ENCODE results near the gene ASIP. TPM values are rescaled to one million over a fixed set of nuclear protein-coding genes. Genes with fewer than 3 reads are reported as not detected.
A peak's percentile ranks its signal among the peaks of the same experiment; 100 is the strongest.

Gene ASIP
- total and polyA plus RNA-seq, 2 of the 13 experiments (the other 11 are each of a cell fraction or from before 2014, with no cell fraction given), result not detected

DNA sequence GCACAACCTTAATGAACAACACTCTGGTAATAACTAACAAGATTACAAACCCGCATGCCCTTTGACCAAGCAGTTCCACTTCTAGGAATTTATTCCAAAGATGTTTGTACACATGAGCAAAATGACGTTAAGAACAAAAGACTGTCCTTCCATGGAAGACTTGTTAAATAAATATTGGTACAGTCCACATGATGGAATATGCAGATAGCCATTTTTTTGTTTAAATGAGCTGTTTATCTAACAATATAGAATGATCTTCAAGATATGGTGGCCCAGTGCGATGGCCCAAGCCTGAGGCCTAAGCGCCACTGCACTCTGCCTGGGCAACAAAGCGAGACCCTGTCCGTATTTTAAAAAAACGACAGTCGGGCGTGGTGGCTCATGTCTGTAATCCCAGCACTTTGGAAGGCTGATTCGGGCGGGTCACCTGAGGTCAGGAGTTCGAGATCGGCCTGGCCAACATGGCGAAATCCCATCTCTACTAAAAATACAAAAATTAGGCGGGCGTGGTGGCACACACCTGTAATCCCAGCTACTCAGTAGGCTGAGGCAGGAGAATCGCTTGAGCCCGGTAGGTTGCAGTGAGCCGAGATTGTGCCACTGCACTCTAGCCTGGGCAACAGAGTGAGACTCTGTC lies 69.4 kb downstream of the ASIP start (continued):
- TF ChIP-seq, protein P1, sequence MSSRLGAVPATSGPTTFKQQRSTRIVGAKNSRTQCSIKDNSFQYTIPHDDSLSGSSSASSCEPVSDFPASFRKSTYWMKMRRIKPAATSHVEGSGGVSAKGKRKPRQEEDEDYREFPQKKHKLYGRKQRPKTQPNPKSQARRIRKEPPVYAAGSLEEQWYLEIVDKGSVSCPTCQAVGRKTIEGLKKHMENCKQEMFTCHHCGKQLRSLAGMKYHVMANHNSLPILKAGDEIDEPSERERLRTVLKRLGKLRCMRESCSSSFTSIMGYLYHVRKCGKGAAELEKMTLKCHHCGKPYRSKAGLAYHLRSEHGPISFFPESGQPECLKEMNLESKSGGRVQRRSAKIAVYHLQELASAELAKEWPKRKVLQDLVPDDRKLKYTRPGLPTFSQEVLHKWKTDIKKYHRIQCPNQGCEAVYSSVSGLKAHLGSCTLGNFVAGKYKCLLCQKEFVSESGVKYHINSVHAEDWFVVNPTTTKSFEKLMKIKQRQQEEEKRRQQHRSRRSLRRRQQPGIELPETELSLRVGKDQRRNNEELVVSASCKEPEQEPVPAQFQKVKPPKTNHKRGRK (CRISPR knock-in tag; IDR thresholded peaks at IDR 0.05), result no peak
- TF ChIP-seq, protein P2, sequence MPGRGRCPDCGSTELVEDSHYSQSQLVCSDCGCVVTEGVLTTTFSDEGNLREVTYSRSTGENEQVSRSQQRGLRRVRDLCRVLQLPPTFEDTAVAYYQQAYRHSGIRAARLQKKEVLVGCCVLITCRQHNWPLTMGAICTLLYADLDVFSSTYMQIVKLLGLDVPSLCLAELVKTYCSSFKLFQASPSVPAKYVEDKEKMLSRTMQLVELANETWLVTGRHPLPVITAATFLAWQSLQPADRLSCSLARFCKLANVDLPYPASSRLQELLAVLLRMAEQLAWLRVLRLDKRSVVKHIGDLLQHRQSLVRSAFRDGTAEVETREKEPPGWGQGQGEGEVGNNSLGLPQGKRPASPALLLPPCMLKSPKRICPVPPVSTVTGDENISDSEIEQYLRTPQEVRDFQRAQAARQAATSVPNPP (CRISPR knock-in tag; IDR thresholded peaks at IDR 0.05), result no peak
- TF ChIP-seq U2AF1 (optimal IDR thresholded peaks at IDR 0.05; ENCODE audit: low read depth, low read length), result no peak
- TF ChIP-seq MXD4 (CRISPR knock-in tag; IDR thresholded peaks at IDR 0.05), result peak; percentile 68; the same call in 1 of the 2 replicates
- TF ChIP-seq IKZF1 (IDR thresholded peaks at IDR 0.05), result no peak
- no peak for TF ChIP-seq SOX6 (IDR thresholded peaks at IDR 0.05)
- TF ChIP-seq SOX6 (CRISPR knock-in tag; IDR thresholded peaks at IDR 0.05), result peak; percentile 98
- TF ChIP-seq, protein P3, sequence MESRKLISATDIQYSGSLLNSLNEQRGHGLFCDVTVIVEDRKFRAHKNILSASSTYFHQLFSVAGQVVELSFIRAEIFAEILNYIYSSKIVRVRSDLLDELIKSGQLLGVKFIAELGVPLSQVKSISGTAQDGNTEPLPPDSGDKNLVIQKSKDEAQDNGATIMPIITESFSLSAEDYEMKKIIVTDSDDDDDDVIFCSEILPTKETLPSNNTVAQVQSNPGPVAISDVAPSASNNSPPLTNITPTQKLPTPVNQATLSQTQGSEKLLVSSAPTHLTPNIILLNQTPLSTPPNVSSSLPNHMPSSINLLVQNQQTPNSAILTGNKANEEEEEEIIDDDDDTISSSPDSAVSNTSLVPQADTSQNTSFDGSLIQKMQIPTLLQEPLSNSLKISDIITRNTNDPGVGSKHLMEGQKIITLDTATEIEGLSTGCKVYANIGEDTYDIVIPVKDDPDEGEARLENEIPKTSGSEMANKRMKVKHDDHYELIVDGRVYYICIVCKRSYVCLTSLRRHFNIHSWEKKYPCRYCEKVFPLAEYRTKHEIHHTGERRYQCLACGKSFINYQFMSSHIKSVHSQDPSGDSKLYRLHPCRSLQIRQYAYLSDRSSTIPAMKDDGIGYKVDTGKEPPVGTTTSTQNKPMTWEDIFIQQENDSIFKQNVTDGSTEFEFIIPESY (CRISPR knock-in tag; IDR thresholded peaks at IDR 0.05), result no peak
- no peak; the same call in 1 of the 2 replicates for TF ChIP-seq NFKBIZ (CRISPR knock-in tag; IDR thresholded peaks at IDR 0.05)
- TF ChIP-seq HHEX (CRISPR knock-in tag; IDR thresholded peaks at IDR 0.05), result peak; percentile 80; the same call in 1 of the 2 replicates
- TF ChIP-seq HMG20B (CRISPR knock-in tag; conservative IDR thresholded peaks at IDR 0.05), result peak; percentile 88
- TF ChIP-seq FOXK2 (IDR thresholded peaks at IDR 0.05), result peak; percentile 73
- TF ChIP-seq ZFP62 (CRISPR knock-in tag; IDR thresholded peaks at IDR 0.05), result no peak
- peak; percentile 91 for TF ChIP-seq RCOR2 (CRISPR knock-in tag; IDR thresholded peaks at IDR 0.05)
- peak; percentile 64; the same call in 1 of the 2 replicates for TF ChIP-seq ZNF264 (CRISPR knock-in tag; IDR thresholded peaks at IDR 0.05)
- TF ChIP-seq ZNF788 (CRISPR knock-in tag; IDR thresholded peaks at IDR 0.05; ENCODE audit: borderline replicate concordance), result no peak
- no peak for TF ChIP-seq THYN1 (CRISPR knock-in tag; IDR thresholded peaks at IDR 0.05; ENCODE audit: borderline replicate concordance, low read depth)
- no peak for TF ChIP-seq NBN (conservative IDR thresholded peaks at IDR 0.05)
- no peak for TF ChIP-seq ZNF589 (CRISPR knock-in tag; conservative IDR thresholded peaks at IDR 0.05)
- peak; percentile 85 for TF ChIP-seq ZFX (CRISPR knock-in tag; IDR thresholded peaks at IDR 0.05; ENCODE audit: low read depth)
- TF ChIP-seq ZNF891 (CRISPR knock-in tag; IDR thresholded peaks at IDR 0.05), result 0 out of 2 replicates have a peak, but pooled peaks have one; percentile 8
- no peak for TF ChIP-seq ZNF530 (CRISPR knock-in tag; IDR thresholded peaks at IDR 0.05; ENCODE audit: low read depth)
- 0 out of 2 replicates have a peak, but pooled peaks have one; percentile 28 for TF ChIP-seq ZSCAN20 (CRISPR knock-in tag; IDR thresholded peaks at IDR 0.05; ENCODE audit: borderline replicate concordance)
- no peak for TF ChIP-seq CHD2 (IDR thresholded peaks at IDR 0.05; ENCODE audit: low read depth, low read length)
- peak; percentile 93 for TF ChIP-seq ZMYM2 (CRISPR knock-in tag; IDR thresholded peaks at IDR 0.05)
- TF ChIP-seq, protein P4, sequence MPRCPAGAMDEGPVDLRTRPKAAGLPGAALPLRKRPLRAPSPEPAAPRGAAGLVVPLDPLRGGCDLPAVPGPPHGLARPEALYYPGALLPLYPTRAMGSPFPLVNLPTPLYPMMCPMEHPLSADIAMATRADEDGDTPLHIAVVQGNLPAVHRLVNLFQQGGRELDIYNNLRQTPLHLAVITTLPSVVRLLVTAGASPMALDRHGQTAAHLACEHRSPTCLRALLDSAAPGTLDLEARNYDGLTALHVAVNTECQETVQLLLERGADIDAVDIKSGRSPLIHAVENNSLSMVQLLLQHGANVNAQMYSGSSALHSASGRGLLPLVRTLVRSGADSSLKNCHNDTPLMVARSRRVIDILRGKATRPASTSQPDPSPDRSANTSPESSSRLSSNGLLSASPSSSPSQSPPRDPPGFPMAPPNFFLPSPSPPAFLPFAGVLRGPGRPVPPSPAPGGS (CRISPR knock-in tag; IDR thresholded peaks at IDR 0.05), result no peak
- TF ChIP-seq ATRX (CRISPR knock-in tag; IDR thresholded peaks at IDR 0.05; ENCODE audit: borderline replicate concordance), result no peak
- TF ChIP-seq FOXA3 (CRISPR knock-in tag; IDR thresholded peaks at IDR 0.05), result peak; percentile 97

Measured in HepG2 (cell line).